Measurements from ENCODE around the gene ABCC4.

DNA sequence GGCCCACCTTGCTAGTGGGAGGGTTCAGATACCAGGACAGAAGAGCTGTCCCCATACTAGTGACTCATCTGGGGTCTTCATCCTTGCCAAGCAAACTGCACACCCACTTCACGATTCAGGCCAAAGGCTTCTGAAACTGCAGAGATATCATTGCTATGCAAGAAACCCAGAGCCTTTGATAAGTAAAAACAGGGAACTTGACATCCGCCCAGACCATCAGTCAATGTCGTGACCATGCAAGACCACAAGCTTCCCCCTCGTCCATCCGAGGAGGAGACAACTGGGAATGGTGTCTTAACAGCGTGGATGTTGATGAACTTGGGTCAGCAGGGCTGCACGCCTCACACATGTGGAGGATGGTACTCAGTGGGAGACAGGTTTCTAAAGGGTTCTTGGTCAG lies 58.0 kb downstream of the ABCC4 start:
- TF ChIP-seq EZH2 (IDR thresholded peaks at IDR 0.05) (no peak), POLR2AphosphoS5 (IDR thresholded peaks at IDR 0.05; ENCODE audit: borderline replicate concordance, low read depth, low read length) (no peak)

Measured in SK-N-MC (cell line).